GM20431 (cell line): ENCODE measurements around the gene CDH22.

ENCODE experiments used
- in situ Hi-C: fragments of 300-500 bp; cut with MseI, MboI; formaldehyde crosslinking; loops from one replicate; pipeline ENCODE4 v1.15.0; 2020; ENCODE audit warnings: low sequenced_read_pairs; ENCODE audit not compliant: unreplicated experiment

CDH22 gene

DNA sequence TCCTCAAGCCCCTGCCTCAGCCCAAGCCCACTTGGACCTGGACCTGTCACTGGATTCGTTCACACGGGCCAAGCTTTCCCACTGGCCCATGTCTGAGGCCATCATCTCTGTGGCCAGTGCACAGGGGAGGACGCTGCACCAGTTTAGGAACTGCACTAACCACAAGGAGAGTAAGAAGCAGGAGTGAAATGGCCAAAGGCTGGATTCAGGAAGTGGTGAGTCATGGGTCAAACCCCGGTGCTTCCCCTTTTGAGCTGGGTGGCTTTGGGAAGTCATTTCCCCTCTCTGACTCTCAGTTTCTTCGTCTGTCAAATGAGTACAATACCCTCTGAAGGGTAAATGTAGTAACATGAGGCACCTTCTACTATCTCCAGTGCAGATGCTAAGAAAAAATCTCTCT, 102.3 kb downstream of the CDH22 start:
- in situ Hi-C loops: no loop called here

DNA sequence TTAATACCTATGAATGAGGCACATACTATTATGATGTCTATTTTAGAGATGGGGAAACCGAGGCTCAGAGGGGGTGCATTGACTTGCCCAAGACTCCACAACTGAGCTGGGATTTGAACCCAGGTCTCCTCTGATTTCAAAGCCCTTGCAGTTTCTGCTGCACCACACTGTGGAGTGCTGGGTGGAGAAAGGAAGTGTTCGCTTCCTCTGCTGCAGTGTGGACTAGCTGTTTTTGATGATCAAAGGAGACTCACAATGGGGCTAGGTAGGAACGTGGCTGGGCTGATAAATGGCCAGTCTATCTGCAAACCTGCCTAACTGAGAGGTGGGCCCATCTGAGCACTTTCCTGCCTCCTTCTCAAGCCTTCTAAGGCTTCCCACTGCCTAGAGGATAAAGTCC, 102.9 kb downstream of the CDH22 start:
- in situ Hi-C loops: no loop called here

DNA sequence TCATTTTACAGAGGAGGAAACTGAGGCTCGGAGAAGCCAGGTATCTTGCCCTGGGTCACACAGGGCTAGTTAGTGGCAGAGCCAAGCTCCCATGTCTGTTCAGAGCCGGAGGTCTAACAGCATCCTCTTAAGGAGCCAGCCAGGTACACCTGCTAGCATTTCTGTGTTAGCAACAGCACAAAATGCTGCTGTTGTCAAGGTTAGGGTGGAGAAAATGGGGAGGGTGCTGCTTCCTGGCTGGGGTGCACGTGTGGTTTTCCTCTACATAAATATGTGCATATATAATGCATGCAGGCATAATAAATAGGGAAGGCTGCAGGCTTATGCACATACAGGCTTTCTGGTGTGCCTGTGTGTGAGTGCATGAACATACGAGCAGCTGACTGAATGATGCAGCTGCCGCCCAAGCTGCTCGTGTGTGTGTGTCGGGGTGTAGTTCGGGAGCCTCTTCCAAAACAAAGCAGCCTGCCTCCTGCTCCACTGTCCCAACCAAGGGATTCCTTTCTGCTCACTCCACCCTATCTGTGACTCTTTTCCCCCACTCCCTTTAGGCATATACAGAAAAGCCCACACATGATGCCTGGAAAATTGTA, 103.6 kb downstream of the CDH22 start:
- in situ Hi-C loops: no loop called here

DNA sequence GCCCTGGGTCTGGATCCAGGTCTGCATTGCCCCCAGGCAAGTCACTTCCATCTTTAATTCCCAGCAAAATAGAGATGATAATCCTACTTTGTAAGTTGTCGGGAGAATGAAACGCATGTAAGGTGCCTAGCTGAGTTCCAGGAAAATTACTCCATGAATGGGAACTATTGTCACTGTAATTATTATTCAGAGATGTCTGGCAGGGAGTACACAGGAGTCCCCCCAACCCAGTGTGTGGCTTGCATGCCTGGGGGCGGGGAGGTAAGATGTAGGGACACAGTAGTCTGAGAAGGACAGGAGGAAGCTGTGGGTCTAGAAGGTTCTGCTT, 104.8 kb downstream of the CDH22 start:
- in situ Hi-C loops: no loop called here

DNA sequence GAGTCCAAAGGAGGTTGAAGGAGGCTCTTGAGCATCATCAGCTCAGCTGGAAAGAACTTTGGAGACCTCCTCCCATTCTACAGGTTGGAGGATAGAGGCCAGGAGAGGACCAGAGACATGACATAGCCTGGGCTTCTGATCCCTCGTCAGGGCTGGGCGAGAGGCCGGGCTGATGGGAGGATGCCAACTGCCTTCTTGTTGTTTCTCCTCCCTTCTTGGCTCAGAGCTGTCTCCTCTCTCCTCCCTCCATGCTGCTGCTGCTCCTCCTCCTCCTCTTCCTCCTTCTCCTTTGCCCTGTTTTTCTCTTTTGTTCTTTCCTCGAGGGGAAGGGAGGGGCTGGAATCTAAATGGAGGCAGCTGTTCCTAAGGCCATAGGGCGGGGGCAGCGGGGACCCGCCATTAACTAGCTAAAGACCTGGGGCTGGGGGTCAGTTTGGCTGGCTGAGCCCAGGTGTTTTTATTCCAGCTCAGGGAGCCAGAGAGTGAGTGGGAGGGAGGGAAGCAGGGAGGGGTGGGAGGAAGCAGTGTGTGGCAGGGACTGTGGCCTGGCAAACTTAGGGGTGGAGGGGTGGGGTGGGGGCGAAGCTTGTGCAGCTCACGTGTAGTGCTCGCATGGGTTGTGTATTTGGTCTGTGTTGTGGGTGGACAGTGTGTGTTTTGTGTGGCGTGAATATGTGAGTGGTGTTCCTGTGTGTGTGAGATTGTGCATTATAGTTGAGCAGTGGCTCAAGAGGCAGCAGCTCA, 105.4 kb downstream of the CDH22 start:
- in situ Hi-C loops: no loop called here

DNA sequence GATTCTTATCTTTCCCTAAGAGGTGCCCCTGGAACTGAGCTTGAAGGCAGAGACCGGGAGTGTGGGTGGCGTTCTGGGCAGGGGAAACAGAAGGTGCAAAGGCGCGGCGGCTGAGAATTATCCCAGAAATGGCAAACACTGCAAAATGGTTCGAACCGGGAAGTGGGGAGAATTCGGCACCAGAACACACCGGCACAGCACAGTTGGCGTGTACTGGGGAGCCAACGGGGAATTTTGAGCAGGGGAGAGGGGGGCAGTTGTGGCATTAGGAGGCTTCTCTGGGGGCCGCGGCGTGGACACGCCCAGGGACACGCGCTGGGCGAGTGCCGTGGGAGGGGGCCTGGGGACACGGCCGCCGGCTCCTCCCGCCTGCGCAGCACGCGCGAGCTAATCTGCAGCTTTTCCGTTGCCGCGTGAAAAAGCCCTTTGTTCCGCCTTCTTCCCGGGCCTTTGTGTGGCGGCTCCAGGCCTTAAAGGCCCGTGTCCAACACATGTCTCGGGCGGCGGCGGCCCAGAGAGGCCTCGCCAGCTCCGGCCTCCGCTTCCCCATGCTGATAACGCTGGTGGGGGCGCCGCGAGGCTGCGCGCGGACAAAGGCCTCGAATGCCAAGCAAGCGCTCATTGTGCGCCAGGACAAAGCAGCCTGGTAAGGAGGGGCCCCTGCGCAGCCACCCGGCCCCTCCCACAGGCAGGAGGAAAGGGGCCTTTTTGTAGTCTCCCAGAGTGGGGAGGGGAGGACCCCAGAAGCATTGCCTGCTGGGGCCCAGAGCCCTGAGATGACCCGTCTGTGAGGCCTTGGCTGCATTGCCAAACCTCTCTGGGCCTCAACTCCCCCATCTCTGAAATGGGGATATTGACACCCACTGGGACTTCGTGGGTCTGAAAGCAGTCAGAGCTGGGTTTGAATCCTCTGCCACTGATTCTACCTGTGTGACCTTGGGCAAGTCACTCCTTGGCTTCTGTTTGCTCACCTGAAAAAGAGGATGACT, 107.4 kb downstream of the CDH22 start:
- in situ Hi-C loops: no loop called here

DNA sequence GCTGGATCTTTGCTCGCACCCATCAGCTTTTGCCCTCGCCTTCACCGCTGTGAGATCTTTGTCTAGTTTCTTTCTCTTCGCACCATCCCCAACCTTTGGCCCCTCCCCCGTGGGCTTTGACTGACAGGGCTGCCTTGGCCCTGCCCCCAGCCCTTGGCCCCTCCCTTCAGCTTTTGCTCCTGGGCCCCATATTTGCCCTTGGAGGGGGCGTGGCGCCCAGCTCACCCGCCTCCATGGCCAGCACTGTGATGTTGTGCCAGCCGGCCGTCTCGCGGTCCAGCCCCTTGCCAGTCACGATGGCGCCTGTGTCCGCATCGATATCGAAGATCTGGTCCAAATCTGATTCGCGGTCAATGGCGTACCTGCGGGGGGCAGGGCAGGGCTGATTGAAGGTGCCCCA, 109.1 kb downstream of the CDH22 start:
- in situ Hi-C loops: no loop called here

DNA sequence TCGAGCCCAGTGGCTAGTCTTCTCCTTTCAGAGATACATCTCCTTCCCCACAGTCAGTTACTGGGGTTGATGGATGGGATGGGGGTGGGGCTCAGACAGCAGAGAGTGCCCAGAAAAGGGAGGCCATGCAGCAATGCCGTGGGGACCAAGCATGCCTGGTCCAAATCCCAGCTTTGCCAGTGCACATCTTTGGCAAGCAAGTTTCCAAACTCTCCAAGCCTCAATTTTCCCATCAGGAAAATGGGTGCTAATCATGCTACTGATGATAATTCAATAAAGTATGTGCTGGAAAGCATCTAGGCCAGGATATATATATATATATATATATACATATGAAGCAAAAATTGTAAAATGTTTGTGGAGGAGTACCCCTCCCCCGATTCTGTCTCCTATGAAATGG, 111.3 kb downstream of the CDH22 start:
- in situ Hi-C loops: no loop called here

DNA sequence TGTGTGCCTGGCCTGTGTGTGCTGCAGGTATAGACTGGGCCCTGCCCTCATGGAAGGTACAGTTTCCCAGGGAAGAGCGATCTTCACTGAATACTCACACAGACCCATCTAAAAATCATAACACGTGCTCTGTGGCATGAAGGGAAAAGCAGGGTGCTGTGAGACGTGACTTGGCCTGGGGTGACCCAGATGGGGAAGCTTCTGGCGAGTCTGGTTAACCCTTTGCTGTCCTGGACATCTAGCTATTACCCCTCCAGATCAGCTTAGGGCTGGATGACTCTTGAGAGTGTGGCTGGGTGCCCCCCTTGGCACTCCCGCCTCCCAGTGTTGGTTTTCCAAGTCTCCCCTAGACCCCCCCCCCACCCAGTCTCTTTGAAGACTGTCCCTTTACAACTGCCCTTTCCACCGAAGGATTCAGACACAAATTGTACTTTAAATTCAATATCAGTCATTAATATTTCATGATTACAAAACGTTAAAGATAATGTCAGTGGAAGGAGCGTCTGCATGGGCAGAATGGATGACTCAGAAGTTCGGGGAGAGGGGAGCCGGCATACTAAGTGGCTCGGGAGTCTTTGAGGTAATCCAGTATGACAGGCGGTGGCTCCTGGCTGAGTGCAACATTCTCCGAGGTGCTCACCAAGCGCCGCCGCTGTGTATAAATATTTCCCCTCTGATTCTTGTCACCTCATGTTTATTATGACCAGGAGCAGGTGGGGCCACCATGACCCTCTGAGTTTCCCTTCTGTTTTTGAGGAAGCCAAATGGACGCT, 112.8 kb downstream of the CDH22 start:
- in situ Hi-C loops: no loop called here

DNA sequence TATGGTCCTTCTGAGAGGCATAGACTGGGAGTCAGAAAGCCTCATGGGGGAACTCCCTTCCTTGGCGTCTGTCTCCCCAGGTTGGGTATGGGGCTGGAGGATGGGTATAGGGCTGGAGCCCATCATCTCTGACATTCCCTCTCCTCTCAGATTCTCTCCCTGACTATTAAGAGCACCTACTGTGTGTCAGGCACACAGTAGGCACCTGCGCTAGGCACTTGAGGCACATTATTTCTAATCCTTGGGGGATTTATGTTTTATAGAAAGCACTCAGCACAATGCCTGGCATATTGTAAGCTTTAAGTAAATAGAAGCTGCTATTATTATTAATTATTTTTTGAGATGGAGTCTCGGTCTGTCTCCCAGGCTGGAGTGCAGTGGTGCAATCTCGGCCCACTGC, 113.9 kb downstream of the CDH22 start:
- in situ Hi-C loops: no loop called here

DNA sequence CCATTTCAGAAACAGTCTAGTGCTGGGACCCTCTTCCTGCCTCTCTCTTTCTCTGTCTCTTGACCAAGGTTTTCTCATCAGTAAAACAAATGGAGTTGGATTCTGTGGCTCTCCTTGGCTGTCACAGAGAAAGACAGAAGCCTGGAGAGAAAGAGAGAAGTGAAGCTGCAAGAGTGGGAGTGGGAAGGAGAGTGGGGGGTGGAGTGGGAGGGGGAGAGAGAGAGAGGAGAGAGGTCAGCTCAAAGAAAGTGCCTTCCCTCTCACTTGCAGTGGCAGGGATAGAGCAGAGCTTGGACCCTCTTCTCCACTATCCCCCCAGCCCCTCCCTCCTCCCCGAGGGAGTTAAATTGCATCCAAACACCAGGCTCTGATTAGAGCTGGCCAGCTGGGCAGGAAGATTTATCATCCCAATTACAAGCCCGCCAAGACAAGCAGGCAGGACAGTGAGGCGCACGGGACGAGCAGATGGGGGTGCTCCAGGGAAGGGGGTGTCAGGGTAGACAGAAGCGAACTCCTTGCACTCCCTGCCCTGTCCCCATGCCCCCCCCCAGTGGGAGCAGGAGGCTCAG, 115.8 kb downstream of the CDH22 start:
- in situ Hi-C loops: no loop called here

DNA sequence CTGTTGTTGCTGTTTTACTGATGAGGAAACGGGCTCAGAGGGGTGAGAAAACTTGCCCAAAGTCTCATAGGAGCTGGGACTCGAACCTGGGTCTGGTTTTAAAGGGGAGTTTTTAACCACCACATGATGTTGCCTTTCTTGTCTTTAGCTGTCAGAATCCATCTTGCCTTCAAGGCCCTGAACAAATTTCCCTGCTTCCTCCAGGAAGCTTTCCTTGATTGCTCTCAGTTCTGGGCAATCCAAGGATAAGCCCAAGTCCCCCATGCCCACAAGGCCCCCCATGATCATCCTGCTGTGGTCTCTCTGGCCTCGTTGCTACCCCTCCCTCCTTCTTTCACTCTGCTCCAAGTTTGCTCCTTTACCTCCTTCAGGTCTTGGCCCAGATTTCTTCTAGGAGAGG, 116.7 kb downstream of the CDH22 start:
- in situ Hi-C loops: no loop called here

DNA sequence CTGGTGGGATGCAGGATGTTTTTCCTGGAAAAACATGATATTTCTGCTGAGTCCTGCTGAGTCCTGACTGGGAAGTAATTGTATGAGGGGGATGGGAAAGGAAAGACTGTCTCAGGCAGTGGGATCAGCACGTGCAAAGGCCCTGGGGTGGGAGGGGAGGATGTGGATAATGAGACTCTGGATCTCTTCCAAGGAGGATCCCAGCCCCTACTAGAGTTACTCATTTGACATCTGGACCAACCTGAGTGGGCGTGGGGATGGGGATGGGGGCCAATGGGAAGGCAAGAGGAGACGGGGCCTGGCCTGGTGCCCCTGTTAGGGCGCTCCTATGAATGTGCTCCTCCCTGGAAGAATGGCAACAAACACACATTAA, 117.1 kb downstream of the CDH22 start:
- in situ Hi-C loops: no loop called here

DNA sequence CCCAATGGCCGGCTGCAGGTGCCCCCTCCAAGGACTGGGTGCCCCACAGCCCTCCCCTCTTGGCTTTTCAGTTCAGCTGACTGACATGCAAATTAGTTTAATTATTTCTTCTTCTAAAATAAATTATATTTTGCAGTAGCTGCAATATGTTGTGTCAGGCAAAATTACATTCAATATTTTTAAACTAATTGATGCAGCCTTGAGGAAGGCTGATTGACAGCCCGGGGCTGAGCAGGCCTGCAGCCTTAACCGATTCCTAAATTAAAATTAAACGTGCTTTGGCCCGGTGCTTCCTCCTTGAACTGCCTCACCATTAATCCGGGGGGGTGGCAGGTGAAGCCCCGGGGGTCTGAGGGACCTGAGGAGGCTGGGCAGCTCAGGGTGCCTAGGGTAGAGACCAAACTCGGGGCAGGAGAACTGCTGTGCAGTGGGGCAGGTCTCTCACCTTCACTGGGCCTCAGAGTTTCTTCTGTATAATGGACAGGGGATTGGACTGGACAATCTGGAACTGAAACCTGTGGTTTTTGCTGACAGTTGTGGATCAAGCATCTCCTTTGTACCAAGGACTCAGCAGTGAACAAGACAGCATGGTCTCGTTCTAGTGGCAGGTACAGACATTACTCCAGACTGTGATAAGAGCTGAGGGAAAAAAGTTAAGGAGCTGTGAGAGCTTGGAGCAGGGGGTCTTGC, 117.7 kb downstream of the CDH22 start:
- in situ Hi-C loops: no loop called here

DNA sequence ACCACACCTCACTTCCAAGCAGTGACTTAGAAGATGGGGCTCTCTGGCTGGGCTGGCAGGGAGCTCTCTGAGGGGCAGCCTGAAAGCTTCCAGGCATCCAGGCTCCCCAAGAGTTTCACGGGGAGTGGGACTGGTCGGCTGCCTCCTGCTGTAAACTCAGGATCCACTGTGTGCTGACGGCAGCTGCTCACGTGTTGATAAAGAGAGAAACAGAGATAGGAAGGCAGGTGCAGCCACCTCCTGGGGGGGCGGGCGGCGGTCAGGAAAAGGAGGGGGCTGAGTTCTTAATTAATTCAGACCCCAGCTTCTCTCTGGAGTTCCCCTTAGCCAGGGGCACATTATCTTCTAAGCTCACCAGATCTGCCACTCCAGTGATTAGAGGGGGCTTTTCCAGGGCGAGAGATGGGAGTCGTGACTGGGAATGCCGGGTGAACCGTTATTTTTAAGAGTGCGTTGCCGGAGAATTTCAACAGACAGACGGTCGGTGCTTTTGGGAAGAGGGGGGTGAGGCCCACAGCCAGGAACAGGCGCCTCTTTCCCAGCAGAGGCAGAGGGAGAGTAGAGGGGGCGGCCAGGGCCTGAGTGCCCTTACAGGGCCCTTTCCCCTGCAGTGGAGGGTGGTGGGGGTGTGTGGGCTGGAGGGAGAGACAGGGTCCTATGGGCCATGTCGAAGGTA, 119.3 kb downstream of the CDH22 start:
- in situ Hi-C loops: no loop called here

DNA sequence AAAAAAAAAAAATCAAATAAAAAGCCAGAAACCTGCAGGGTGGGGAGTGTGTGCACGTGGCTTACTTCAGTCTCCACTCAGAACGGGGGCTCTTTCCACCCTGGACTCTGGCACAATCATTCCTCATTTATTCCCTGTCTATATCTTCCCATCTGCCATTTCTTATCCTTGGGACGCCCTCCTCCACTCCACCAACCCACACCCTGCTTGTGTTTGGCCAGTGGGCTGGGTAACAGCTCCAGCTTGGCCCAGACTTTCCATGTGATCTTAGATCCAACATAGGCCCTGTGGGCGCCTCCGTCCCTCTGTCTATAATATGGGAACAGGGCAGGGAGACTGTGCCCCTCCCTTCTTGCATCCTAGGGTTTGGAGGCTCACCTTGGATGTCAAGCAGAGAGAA, 122.1 kb downstream of the CDH22 start:
- in situ Hi-C loops: no loop called here

DNA sequence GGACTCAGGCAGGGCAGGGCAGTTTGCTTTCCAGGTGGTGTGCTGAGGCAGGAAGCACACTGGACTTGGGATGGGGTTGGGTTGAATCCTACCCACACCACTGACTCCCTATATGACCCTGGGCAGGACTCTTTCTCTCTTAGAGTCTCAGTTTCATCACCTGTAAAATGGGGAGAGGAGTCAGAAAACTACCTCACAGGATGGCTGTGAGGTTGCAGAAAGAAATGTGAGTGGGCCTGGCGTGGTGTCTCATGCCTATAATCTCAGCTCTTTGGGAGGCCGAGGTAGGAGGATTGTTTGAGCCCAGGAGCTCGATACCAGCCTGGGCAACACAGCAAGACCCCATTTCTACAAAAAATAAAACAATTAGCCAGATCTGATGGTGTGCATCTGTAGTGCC, 122.9 kb downstream of the CDH22 start:
- in situ Hi-C loops: no loop called here

DNA sequence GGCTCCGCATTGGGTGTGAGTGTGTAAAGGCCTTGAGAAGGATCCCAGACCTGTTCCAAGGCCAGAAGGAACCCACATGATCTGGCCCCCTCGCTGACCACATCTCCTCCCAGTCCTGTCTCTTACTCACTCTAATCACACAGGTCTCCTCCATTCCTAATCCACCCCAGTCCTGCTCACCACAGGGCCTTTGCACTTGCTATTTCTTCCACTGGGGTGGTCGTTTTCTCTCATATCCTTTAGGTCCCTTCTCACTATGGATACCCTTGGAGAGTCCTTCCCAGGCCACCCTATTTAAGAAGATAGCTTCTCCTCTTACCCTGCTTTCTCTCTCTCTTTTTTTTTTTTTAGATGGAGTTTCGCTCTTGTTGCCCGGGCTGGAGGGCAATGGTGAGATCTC, 124.5 kb downstream of the CDH22 start:
- in situ Hi-C loops: no loop called here
